HG03469 (cell line): ENCODE data around the gene MYH7B.

Experiments
- ATAC-seq: cut with Tn5 transposase; IDR thresholded peaks from one replicate; pipeline ENCODE4 v1.9.1; 2021; ENCODE audit warnings: mild to moderate bottlenecking, moderate library complexity, moderate number of reproducible peaks; ENCODE audit not compliant: unreplicated experiment

MYH7B gene

DNA sequence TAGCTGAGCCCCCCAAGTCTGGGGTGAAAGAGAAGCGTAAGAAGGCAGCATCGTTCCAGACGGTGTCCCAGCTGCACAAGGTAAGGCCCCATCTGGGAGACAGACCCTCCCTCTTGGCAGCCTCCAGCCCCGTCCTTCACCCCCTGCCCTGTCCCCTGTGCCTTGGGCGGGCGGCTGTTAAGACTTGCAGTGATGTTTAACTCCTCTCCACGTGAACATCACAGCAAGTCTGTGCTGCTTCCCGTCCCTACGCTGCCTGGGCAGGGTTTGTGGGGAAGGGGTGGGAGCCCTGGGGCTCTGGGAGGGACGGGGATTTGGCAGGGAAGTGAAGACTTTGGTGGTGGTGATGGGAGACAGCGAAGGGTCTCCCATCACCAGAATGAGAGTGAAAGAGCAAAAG, 34.6 kb downstream of the MYH7B start:
- no peak for ATAC-seq

DNA sequence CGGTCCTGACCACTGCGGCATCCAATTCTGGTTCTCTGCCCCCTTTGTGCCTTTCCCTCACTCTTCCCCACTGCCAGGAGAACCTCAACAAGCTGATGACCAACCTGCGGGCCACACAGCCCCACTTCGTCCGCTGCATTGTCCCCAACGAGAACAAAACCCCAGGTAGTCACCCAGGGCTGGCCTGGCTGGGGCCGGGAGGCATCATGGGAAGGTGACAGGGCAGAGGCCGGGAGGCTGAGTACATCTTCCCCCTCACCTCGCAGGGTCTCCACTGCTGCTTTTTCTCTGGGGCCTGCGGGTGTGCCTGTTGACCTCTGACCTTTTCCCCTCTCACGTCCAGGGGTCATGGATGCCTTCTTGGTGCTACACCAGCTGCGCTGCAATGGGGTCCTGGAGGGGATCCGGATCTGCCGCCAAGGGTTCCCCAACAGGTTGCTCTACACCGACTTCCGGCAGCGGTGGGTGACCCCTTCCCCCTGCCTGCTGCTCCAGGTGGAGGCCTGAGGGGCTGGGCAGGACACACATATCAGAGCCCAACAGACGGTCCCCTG, 35.1 kb downstream of the MYH7B start:
- ATAC-seq: no peak

- no peak for ATAC-seq
These were observed 37.2 kb downstream of the MYH7B start for GRCh38 chr20:34992751-34993417.

DNA sequence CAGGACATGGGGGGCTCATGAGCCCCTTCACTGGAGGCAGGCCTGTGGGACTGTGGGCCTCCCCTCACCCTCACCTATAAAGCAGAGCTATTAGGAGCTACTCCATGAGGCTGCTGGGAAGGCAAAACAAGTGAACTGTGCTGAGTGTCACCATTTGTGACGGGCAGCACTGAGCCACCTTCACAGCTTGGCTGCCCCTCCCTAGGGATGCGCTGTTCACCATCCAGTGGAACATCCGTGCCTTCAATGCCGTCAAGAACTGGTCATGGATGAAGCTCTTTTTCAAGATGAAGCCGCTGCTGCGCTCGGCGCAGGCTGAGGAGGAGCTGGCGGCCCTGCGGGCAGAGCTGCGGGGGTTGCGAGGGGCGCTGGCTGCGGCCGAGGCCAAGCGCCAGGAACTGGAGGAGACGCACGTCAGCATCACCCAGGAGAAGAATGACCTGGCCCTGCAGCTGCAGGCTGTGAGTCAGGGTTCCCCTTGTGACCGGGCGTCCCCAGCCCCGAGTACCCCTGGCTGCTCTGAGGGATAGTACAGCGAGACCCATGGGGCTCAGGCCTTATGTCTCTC, 38.4 kb downstream of the MYH7B start:
- ATAC-seq: no peak

- no peak for ATAC-seq
These were observed 39.0 kb downstream of the MYH7B start for GRCh38 chr20:34994509-34995131.

GRCh38 chr20:34995192-34995591, 39.5 kb downstream of the MYH7B start:
- ATAC-seq: no peak

- no peak for ATAC-seq
These were observed 40.0 kb downstream of the MYH7B start for GRCh38 chr20:34995696-34996095.

DNA sequence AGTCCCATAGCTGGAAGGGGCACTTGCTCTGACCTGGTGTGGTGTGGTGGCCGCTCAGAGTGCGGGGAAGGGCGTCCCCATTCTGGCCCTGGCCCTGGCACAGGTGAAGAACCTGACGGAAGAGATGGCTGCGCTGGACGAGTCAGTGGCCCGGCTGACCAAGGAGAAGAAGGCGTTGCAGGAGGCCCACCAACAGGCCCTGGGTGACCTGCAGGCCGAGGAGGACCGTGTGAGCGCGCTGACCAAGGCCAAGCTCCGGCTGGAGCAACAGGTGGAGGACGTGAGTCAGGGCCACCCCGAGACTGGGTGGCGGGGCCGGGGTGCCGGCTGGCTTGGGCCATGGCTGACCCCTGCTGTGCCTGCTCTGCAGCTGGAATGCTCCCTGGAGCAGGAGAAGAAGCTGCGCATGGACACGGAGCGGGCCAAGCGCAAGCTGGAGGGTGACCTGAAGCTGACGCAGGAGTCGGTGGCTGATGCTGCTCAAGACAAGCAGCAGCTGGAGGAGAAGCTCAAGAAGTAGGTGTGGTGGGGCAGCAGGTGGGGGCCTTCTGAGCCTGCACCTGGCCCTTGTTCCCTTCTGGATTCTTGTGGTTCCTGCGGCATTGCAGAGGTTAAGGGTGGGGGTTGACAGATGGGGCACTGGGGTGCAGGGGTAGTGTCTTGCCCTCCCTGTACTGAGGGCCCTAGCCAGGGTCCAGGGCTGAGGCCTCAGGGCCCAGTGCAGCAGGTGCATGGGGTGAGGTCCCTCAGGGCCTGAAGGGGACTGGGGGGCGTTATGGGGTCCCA, 40.8 kb downstream of the MYH7B start:
- no peak for ATAC-seq

GRCh38 chr20:34997131-34997561, 41.5 kb downstream of the MYH7B start:
- ATAC-seq: no peak

GRCh38 chr20:34997774-34998173, 42.1 kb downstream of the MYH7B start:
- ATAC-seq: no peak

DNA sequence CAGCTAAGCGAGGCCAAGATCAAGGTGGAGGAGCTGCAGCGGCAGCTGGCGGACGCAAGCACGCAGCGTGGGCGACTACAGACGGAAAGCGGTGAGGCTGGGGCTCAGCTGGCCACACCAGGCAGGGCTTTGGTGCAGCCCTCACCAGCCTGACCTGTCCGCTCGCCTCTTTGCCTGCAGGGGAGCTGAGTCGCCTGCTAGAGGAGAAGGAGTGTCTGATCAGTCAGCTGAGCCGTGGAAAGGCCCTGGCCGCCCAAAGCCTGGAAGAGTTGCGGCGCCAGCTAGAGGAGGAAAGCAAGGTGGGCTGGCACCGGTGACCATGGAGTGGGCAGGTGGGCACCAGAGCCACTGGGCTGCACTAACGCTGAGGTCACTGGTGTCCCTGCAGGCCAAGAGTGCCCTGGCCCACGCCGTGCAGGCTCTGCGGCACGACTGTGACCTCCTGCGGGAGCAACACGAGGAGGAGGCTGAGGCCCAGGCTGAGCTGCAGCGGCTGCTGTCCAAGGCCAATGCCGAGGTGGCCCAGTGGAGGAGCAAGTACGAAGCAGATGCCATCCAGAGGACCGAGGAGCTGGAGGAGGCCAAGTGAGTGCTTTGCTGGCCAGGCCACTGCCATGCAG, 42.8 kb downstream of the MYH7B start:
- ATAC-seq: no peak

- no peak for ATAC-seq
These were observed 43.4 kb downstream of the MYH7B start for GRCh38 chr20:34999021-34999451.

GRCh38 chr20:34999782-35000181, 44.1 kb downstream of the MYH7B start:
- ATAC-seq: no peak

GRCh38 chr20:35000311-35000921, 44.7 kb downstream of the MYH7B start:
- no peak for ATAC-seq

DNA sequence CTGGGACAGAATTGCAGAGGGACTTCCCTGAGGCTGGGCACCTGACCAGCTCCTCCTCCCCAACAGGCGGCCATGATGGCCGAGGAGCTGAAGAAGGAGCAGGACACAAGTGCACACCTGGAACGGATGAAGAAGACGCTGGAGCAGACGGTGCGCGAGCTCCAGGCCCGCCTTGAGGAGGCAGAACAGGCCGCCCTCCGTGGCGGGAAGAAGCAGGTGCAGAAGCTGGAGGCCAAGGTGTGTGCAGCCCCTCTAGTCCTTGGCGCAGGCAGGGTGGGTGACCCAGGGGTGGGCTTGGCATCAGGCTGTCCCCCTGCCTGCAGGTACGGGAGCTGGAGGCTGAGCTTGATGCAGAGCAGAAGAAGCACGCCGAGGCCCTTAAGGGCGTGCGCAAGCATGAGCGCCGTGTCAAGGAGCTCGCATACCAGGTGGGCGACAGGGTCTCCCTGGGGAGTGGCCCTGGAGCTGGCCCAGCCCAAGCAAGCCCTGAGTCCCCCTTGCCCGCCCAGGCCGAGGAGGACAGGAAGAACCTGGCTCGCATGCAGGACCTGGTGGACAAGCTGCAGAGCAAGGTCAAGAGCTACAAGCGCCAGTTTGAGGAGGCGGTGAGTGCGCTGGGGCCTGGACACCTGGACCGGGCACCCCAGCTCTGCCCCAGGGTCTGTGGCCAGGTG, 45.4 kb downstream of the MYH7B start:
- ATAC-seq: no peak

DNA sequence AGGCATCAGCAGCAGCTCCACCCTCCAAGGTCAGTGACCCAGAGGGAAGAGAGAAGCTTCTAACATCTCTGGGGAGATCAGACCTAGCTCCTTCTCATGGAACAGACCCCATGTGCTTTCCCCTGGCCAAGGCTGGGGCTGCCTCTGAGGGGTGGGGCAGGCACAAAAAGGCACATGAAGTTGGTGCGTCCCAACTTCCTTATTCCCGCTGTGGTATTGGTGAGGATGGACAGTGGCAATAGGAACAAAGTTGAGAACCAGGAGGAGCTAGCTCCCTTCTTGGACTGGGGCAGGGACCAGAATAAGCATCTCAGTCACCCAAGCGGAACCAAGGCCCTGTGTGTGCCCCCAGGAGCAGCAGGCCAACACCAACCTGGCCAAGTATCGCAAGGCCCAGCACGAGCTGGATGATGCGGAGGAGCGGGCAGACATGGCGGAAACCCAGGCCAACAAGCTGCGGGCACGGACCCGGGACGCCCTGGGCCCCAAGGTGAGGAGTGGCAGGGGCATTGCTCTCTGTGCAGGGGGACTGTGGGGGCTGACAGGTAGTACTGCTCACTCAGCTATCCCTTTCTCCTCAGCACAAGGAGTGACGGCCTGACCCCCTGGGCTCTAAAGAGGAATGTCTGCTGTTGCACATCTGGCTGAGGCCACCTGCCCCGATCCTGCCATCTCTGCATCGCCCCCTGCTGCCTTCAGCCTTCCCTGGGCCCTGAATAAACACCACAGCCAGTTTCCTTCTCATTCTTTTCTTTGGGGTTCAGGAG, 46.1 kb downstream of the MYH7B start:
- ATAC-seq: no peak

DNA sequence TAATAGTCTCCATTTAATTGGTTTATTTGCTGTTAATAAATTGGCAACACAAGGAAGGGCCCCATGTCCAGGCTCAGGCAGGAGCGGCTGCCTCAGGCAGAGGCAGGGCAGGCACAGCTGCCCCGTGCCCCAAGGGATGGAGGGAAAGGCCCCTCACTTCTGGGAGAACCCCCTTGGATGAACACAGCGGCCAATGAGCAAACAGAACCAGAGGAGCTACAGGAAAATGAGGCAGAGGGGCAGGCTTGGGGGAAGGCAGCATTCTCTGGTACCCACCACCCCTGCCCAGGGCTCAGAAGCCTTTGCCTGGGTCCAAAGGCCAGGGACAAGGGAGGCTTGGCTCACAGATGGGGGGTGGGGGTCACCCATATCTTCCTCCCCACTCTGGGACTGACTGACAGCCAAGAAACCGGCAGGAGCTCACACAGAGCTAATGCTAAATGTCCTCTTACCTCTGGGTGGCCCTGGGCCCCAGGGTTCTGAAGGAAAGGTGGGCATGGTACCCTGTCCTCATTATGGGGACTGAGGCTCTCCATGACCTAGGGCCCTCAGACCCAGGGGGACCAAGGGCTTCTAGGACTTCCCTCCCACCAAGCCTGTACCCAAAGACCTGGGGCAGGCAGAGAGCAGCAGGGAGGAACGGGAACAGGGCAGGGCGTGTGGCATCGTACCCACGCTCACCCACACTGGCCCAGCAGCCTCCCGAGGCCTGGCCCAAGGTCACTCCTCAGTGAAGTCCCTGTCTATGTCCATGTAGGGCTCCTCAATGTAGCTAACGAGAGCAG, 47.0 kb downstream of the MYH7B start:
- ATAC-seq: no peak
